AG04449 (cell line): ENCODE results near the gene HPX.

Experiments used
- CTCF ChIA-PET: fragments of 350-600 bp; formaldehyde crosslinking; extraction: SDS; loops from one replicate; lab custom pipeline; 2021; ENCODE audit warnings: antibody characterized with exemption; lab: Yijun Ruan, JAX
- POLR2A ChIA-PET: fragments of 400-600, 350-600 bp; formaldehyde crosslinking; extraction: SDS; loops from one replicate; lab custom pipeline; 2020; ENCODE audit warnings: antibody characterized with exemption, inconsistent platforms; lab: Yijun Ruan, JAX
- DNase-seq: peaks from one replicate; pipeline ENCODE4 v3.0.0-alpha.2; 2010; ENCODE audit warnings: low read depth, low spot score
- H3K4me3 ChIP-seq: 2 replicates; pipeline ENCODE4 v1.5.1; 2011; ENCODE audit warnings: low read depth, mild to moderate bottlenecking, control low read depth, low read length
- CTCF ChIP-seq: IDR thresholded peaks from one replicate; pipeline ENCODE4 v1.5.1; 2011; ENCODE audit warnings: mild to moderate bottlenecking, moderate library complexity, low read length, control low read depth, inconsistent platforms; ENCODE audit not compliant: insufficient read depth; ENCODE audit errors: missing control alignments

The HPX gene

GRCh38 chr11:6413791-6414201, 27.0 kb downstream of the HPX start:
- DNase-seq: no peak
- ChIA-PET CTCF (interaction anchor here (0.9 to 2.2 kb wide), 4 partner anchors 24 to 51 kb away, joined by 3 to 18 read pairs (median 4); partner anchors contain the start of gene HPX), POLR2A (interaction anchor here (1.6 kb wide), 1 partner anchor 11 kb away, joined by 5 read pairs; no protein-coding TSS in a partner anchor)
- no peak for TF ChIP-seq CTCF
- no peak overlapping the region for H3K4me3 ChIP-seq

GRCh38 chr11:6411594-6412031, 29.2 kb downstream of the HPX start:
- ChIA-PET POLR2A (no interaction called here), CTCF (interaction anchor here (1.1 to 4.2 kb wide), 4 partner anchors 9 to 32 kb away, joined by 3 to 17 read pairs (median 4); no protein-coding TSS in a partner anchor)
- no peak for DNase-seq
- no peak for TF ChIP-seq CTCF
- no peak overlapping the region for H3K4me3 ChIP-seq

GRCh38 chr11:6410695-6411430, 29.9 kb downstream of the HPX start:
- POLR2A ChIA-PET: no interaction called here

DNA sequence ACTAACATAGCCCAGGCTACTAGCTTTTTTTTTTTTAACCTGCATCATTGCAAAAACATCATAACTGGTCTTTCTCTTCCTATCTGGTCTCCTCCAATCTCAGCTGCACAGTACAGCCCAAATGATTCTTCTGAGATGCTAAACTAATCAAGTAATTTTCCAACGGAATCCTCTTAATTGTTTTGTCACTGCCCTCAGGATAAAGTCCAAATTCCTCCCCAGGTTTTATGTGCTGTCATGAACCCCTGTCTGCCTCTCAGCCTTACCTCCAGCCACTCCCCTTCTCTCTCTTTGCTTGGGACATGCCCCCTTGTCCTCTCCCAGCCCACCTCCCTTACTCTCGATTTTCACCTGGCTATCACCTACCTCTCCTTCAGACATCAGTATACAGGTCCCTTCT, 34.4 kb downstream of the HPX start:
- no peak for TF ChIP-seq CTCF
- no peak for DNase-seq
- ChIA-PET POLR2A (no interaction called here), CTCF (interaction anchor here (1.2 to 2.8 kb wide), 3 partner anchors 27 to 99 kb away, joined by 6 to 19 read pairs (median 6); no protein-coding TSS in a partner anchor)
- H3K4me3 ChIP-seq: no peak overlapping the region

More at GRCh38 chr11:6410695-6411430, 29.9 kb downstream of the HPX start:
- CTCF ChIA-PET: interaction anchor here (1.0 to 4.2 kb wide), 7 partner anchors 8 to 33 kb away, joined by 3 to 17 read pairs (median 4); partner anchors contain the start of gene HPX
- no peak for DNase-seq
- no peak overlapping the region for H3K4me3 ChIP-seq
- TF ChIP-seq CTCF: no peak

DNA sequence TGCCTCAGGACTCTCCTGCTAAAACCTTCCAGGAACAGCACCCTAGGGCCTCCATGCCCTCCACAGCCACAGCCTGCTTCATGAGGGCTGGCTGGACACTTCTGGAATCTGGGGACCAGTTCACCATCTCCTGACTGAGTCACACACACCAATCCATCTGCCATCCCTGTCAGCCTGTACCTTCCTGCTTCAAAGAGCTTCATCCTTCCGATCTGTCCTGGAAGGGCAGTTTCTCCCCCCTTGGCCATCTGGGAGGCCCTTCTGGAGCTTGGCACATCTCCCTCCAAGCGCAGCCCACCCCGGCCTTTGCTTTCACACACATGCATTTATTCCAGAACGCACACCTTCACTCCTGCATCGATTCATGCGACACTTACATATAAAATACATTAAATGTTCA, 34.9 kb downstream of the HPX start:
- DNase-seq: no peak
- no peak overlapping the region for H3K4me3 ChIP-seq
- CTCF ChIA-PET: interaction anchor here (1.2 to 2.8 kb wide), 3 partner anchors 27 to 99 kb away, joined by 6 to 19 read pairs (median 6); no protein-coding TSS in a partner anchor
- no peak for TF ChIP-seq CTCF
- POLR2A ChIA-PET: no interaction called here

DNA sequence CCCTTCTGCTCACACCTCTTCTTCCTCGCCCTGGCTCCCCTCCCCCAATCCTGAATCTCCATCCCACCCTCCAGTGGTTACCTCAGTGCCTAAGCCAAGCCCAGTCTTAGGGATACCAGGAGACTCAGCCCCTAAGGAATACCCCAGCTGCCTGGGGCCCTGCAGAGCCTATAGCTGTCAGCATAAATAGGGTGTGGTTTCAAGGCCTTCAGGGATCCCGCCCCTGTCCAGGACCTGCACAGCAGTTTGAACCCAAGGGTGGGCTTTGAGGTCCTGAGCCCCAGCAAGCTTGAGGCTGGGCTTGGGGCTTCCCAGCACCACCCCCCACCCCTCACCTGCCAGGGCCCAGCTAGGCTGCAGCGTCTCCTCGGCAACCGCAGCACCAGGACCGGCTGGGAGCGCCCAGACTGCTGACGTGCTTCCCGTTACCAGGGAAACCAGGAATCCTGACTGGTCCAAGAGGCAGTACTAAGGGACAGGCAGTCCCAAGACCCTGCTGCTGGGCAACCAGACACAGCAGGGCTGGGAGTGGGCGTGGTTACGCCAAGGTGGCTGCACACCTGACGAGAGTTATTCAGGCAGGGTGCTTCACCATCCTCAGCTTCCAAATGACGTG, 35.6 kb downstream of the HPX start:
- CTCF ChIA-PET: interaction anchor here (1.0 to 2.8 kb wide), 3 partner anchors 26 to 100 kb away, joined by 6 to 19 read pairs (median 6); no protein-coding TSS in a partner anchor
- no peak for TF ChIP-seq CTCF
- no peak for DNase-seq
- POLR2A ChIA-PET: no interaction called here
- no peak overlapping the region for H3K4me3 ChIP-seq
